MCF 10A (cell line): ENCODE results near the gene TOMM34. TPM values are rescaled to one million over a fixed set of nuclear protein-coding genes. Genes with fewer than 3 reads are reported as not detected.

Source experiments
- BruUV-seq: library from RNA; stranded (reverse); fragments of 400-500 nt; replicated peaks from 2 replicates; lab custom pipeline; 2021; lab: Mats Ljungman, UMichigan
- CTCF ChIA-PET: fragments of 300-600 bp; sonication (Branson Sonifier 250); formaldehyde crosslinking; extraction: SDS; loops from one replicate; lab custom pipeline; 2021; ENCODE audit warnings: antibody characterized with exemption, inconsistent platforms; lab: Yijun Ruan, JAX
- POLR2A ChIA-PET: fragments of 300-600, 350-650 bp; sonication (Branson Sonifier 250); formaldehyde crosslinking; extraction: SDS; loops from one replicate; lab custom pipeline; 2020; ENCODE audit warnings: antibody characterized with exemption, inconsistent platforms; lab: Yijun Ruan, JAX
- DNase-seq: peaks from one replicate; pipeline ENCODE4 v3.0.0-alpha.2; 2018; ENCODE audit not compliant: unreplicated experiment
- H3K27ac Mint-ChIP-seq: one replicate; pipeline ENCODE4 v1.8.0; 2022; ENCODE audit warnings: mild to moderate bottlenecking, low read depth, mixed read lengths; ENCODE audit not compliant: unreplicated experiment
- H3K27me3 Mint-ChIP-seq: one replicate; pipeline ENCODE4 v1.8.0; 2022; ENCODE audit warnings: mixed read lengths; ENCODE audit not compliant: insufficient read depth, unreplicated experiment
- H3K36me3 Mint-ChIP-seq: one replicate; pipeline ENCODE4 v1.8.0; 2022; ENCODE audit warnings: mild to moderate bottlenecking, moderate library complexity, mixed read lengths; ENCODE audit not compliant: insufficient read depth, unreplicated experiment
- H3K4me1 Mint-ChIP-seq: one replicate; pipeline ENCODE4 v1.8.0; 2022; ENCODE audit warnings: mixed read lengths; ENCODE audit not compliant: insufficient read depth, unreplicated experiment
- H3K4me3 Mint-ChIP-seq: one replicate; pipeline ENCODE4 v1.8.0; 2022; ENCODE audit warnings: mild to moderate bottlenecking, moderate library complexity, mixed read lengths; ENCODE audit not compliant: unreplicated experiment
- H3K9me3 Mint-ChIP-seq: one replicate; pipeline ENCODE4 v1.8.0; 2022; ENCODE audit warnings: mixed read lengths; ENCODE audit not compliant: unreplicated experiment
- CTCF ChIP-seq: fragments of 200-600 bp; IDR thresholded peaks from one replicate; pipeline ENCODE4 v1.8.0; 2022; ENCODE audit warnings: antibody characterized with exemption, mild to moderate bottlenecking; ENCODE audit not compliant: unreplicated experiment
- intact Hi-C: fragments of 100-400 bp; cut with micrococcal nuclease; formaldehyde crosslinking; loops from 2 replicates; pipeline ENCODE4 v1.14.1; 2022
- total RNA-seq: library from RNA; stranded (reverse); gene quantifications from 2 replicates; pipeline ENCODE4 v1.2.3, GENCODE V29; 2022

TOMM34 gene
- total RNA-seq, 1 experiment from 2014 or later: 60.0 TPM

- H3K9me3 Mint-ChIP-seq: no peaks in the 10 kb centered on the region
- H3K27ac Mint-ChIP-seq: peak overlapping the region; percentile 59
- TF ChIP-seq CTCF: no peak
- no TSS peak for BruUV-seq
- no peak overlapping the region for H3K4me3 Mint-ChIP-seq
- CTCF ChIA-PET: interaction anchor here (1.1 to 1.3 kb wide), 3 partner anchors 41 to 125 kb away, joined by 3 to 9 read pairs (median 3); no protein-coding TSS in a partner anchor
- no peaks in the 10 kb centered on the region for H3K27me3 Mint-ChIP-seq
- POLR2A ChIA-PET: interaction anchor here (0.9 to 4.4 kb wide), 5 partner anchors 8 to 22 kb away, joined by 3 to 28 read pairs (median 3); partner anchors contain the start of gene TOMM34
- peaks cover 54% of the 10 kb centered on the region for H3K4me1 Mint-ChIP-seq
- peaks cover 37% of the 10 kb centered on the region for H3K36me3 Mint-ChIP-seq
- intact Hi-C loops: no loop called here
- no peak for DNase-seq
These were observed 10.1 kb upstream of the TOMM34 start for GRCh38 chr20:44970243-44970757.

- intact Hi-C loops: no loop called here
- Mint-ChIP-seq H3K36me3 (peaks cover 28% of the 10 kb centered on the region), H3K9me3 (no peaks in the 10 kb centered on the region), H3K27ac (peak overlapping the region; percentile 54), H3K27me3 (no peaks in the 10 kb centered on the region), H3K4me3 (no peak overlapping the region), H3K4me1 (peaks cover 54% of the 10 kb centered on the region)
- no TSS peak for BruUV-seq
- TF ChIP-seq CTCF: no peak
- no peak for DNase-seq
- POLR2A ChIA-PET: interaction anchor here (0.7 to 4.2 kb wide), 3 partner anchors 9 to 385 kb away, joined by 4 to 18 read pairs (median 5); partner anchors contain the start of gene TOMM34
- CTCF ChIA-PET: no interaction called here
These were observed 9.2 kb upstream of the TOMM34 start for GRCh38 chr20:44969300-44969894.

GRCh38 chr20:44967207-44967807 is 7.1 kb upstream of the TOMM34 start:
- Mint-ChIP-seq H3K27me3 (no peaks in the 10 kb centered on the region), H3K9me3 (no peaks in the 10 kb centered on the region), H3K27ac (peak overlapping the region; percentile 98), H3K36me3 (peaks cover 9% of the 10 kb centered on the region), H3K4me1 (peaks cover 47% of the 10 kb centered on the region), H3K4me3 (peak overlapping the region; percentile 98)
- DNase-seq: no peak
- POLR2A ChIA-PET: interaction anchor here (0.6 to 4.2 kb wide), 20 partner anchors 8 to 1301 kb away, joined by 3 to 18 read pairs (median 4); partner anchors contain the start of genes PIGT, TOMM34 and YWHAB
- intact Hi-C loops: no loop called here
- TF ChIP-seq CTCF: no peak
- BruUV-seq: no TSS peak
- CTCF ChIA-PET: interaction anchor here (0.5 to 1.8 kb wide), 8 partner anchors 14 to 423 kb away, joined by 3 to 6 read pairs (median 4); no protein-coding TSS in a partner anchor
